HepG2 (cell line): ENCODE measurements around the gene SIAH1. TPM values are rescaled to one million over a fixed set of nuclear protein-coding genes. Genes with fewer than 3 reads are reported as not detected.
A peak's percentile ranks its signal among the peaks of the same experiment; 100 is the strongest.

Experiments used
- ATF7-NPFF ChIP-seq: sonication (generic); formaldehyde crosslinking; IDR thresholded peaks from 2 replicates; pipeline ENCODE4 v1.8.1; 2023; ENCODE audit warnings: mild to moderate bottlenecking, low read depth, missing genetic modification reagents, moderate library complexity
- CREB1 ChIP-seq, 2 experiments: fragments of 450-650 bp in 1 of 2; IDR thresholded peaks; 2 replicates each; pipeline ENCODE4 v1.6.1; 2016 to 2017; ENCODE audit warnings: control low read depth in 1 of 2, mild to moderate bottlenecking in 1 of 2, missing compliant biosample characterization in 1 of 2, missing genetic modification characterization in 1 of 2
- SMAD9 ChIP-seq: sonication (generic); formaldehyde crosslinking; IDR thresholded peaks from 2 replicates; pipeline ENCODE4 v1.5.1; 2020; ENCODE audit warnings: mild to moderate bottlenecking, missing genetic modification reagents
- TFE3 ChIP-seq: IDR thresholded peaks from 2 replicates; pipeline ENCODE4 v1.6.1; 2016
- ZNF589 ChIP-seq: sonication (generic); formaldehyde crosslinking; conservative IDR thresholded peaks from 2 replicates; pipeline ENCODE4 v1.8.0; 2022; ENCODE audit warnings: mild to moderate bottlenecking, moderate library complexity, missing genetic modification reagents
- ZNF609 ChIP-seq: sonication (generic); formaldehyde crosslinking; IDR thresholded peaks from 2 replicates; pipeline ENCODE4 v1.4.0; 2020; ENCODE audit warnings: mild to moderate bottlenecking, missing genetic modification reagents, borderline replicate concordance
- ZNF891 ChIP-seq: sonication (generic); formaldehyde crosslinking; IDR thresholded peaks from 2 replicates; pipeline ENCODE4 v1.5.0; 2020; ENCODE audit warnings: mild to moderate bottlenecking, missing genetic modification reagents
- polyA plus RNA-seq, 8 experiments: library from polyadenylated mRNA; depleted of rRNA in 3 of 8; stranded (reverse) in 7 of 8; unstranded in 1 of 8; fragments of >200 nt; fragmentation: Illumina TruSeq in 4 of 8; extraction: Trizol in 4 of 8; gene quantifications; 2 replicates each; pipeline versions ENCODE4 v1.2.1 to v1.2.3, GENCODE V29; 2011 to 2016; ENCODE audit warnings: low read depth in 4 of 8, missing spikeins in 1 of 8, mixed read lengths in 1 of 8; ENCODE audit not compliant: insufficient read depth in 1 of 8
- total RNA-seq, 5 experiments: library from RNA; depleted of rRNA; stranded (reverse); fragments of >200 nt; fragmentation: Illumina TruSeq; extraction: Trizol; gene quantifications; 2 replicates each; pipeline ENCODE4 v1.2.3, GENCODE V29; 2016; ENCODE audit warnings: low read depth in 1 of 5

SIAH1 gene
- total and polyA plus RNA-seq, 2 of the 13 experiments (the other 11 are each of a cell fraction or from before 2014, with no cell fraction given) = 16.0 to 28.6 TPM

- TF ChIP-seq ZNF891 (CRISPR knock-in tag) (no peak), ATF7-NPFF (no peak), ZNF589 (no peak), ZNF609 (CRISPR knock-in tag) (no peak), SMAD9 (CRISPR knock-in tag) (no peak), CREB1 (IDR thresholded peaks at IDR 0.05) (peak; percentile 50; the same call in 1 of the 2 replicates), CREB1 (CRISPR knock-in tag; IDR thresholded peaks at IDR 0.05) (no peak), TFE3 (CRISPR knock-in tag) (no peak)
- TF ChIP-seq, all 625 proteins: peak for 4
These were observed 3.1 kb downstream of the SIAH1 start (continued) for GRCh38 chr16:48382131-48382530.
